ENCODE results near the gene LRRC41.
"Not testable (repeated sequence)": the region's sequence is repeated elsewhere in the genome, so short reads cannot be mapped to it uniquely, and the experiment has no call there.

The LRRC41 gene

GRCh38 chr1:46246548-46247435 lies 56.6 kb downstream of the LRRC41 start:
- Histone ChIP-seq H3K79me2 (no peaks in the 10 kb centered on the region), H3K4me1 (peaks cover 2% of the 10 kb centered on the region), H2AFZ (peak overlapping the region; percentile 90), H3K4me2 (ENCODE audit: low read length) (peak overlapping the region; percentile 96), H3K9ac (no peak overlapping the region), H3K4me3 (ENCODE audit: low read depth, low read length) (peak overlapping the region; percentile 79), H3K9me3 (ENCODE audit: control insufficient read depth, low read length) (no peaks in the 10 kb centered on the region), H3K27ac (peak overlapping the region; percentile 56), H3K36me3 (ENCODE audit: control insufficient read depth, insufficient read depth, low read length) (no peaks in the 10 kb centered on the region), H3K27me3 (ENCODE audit: control insufficient read depth, insufficient read depth, low read length) (no peaks in the 10 kb centered on the region)
- no peak for TF ChIP-seq CTCF (IDR thresholded peaks at IDR 0.05)

- H3K9ac ChIP-seq; H3K36me3 ChIP-seq (ENCODE audit: control insufficient read depth, insufficient read depth, low read length); H3K9me3 ChIP-seq (ENCODE audit: control insufficient read depth, low read length); H3K4me2 ChIP-seq (ENCODE audit: low read length); H3K27me3 ChIP-seq (ENCODE audit: control insufficient read depth, insufficient read depth, low read length); H3K27ac ChIP-seq; H3K4me3 ChIP-seq (ENCODE audit: low read depth, low read length); H3K4me1 ChIP-seq; H3K79me2 ChIP-seq: not testable (repeated sequence)
- H2AFZ ChIP-seq: peak overlapping the region; percentile 90
Observed at GRCh38 chr1:46246136-46246535, 57.3 kb downstream of the LRRC41 start.

GRCh38 chr1:46244656-46245371 lies 58.6 kb downstream of the LRRC41 start:
- H3K4me3 ChIP-seq (ENCODE audit: low read depth, low read length): no peak overlapping the region
- no peak overlapping the region for H2AFZ ChIP-seq
- no peak overlapping the region for H3K4me2 ChIP-seq (ENCODE audit: low read length)
- no peak overlapping the region for H3K27ac ChIP-seq
- H3K9ac ChIP-seq: no peak overlapping the region
- peaks cover 2% of the 10 kb centered on the region for H3K4me1 ChIP-seq
- H3K36me3 ChIP-seq (ENCODE audit: control insufficient read depth, insufficient read depth, low read length): no peaks in the 10 kb centered on the region
- H3K79me2 ChIP-seq: no peaks in the 10 kb centered on the region
- H3K27me3 ChIP-seq (ENCODE audit: control insufficient read depth, insufficient read depth, low read length): no peaks in the 10 kb centered on the region
- no peaks in the 10 kb centered on the region for H3K9me3 ChIP-seq (ENCODE audit: control insufficient read depth, low read length)
- peak; percentile 23 for TF ChIP-seq CTCF (IDR thresholded peaks at IDR 0.05)

- H3K27ac ChIP-seq; H2AFZ ChIP-seq; H3K9ac ChIP-seq; H3K4me2 ChIP-seq (ENCODE audit: low read length); H3K4me3 ChIP-seq (ENCODE audit: low read depth, low read length); H3K9me3 ChIP-seq (ENCODE audit: control insufficient read depth, low read length); H3K27me3 ChIP-seq (ENCODE audit: control insufficient read depth, insufficient read depth, low read length); H3K4me1 ChIP-seq; H3K79me2 ChIP-seq; H3K36me3 ChIP-seq (ENCODE audit: control insufficient read depth, insufficient read depth, low read length): not testable (repeated sequence)
Observed at GRCh38 chr1:46243831-46244230, 59.6 kb downstream of the LRRC41 start.

- no peak for TF ChIP-seq CTCF (IDR thresholded peaks at IDR 0.05)
- H2AFZ ChIP-seq: no peak overlapping the region
Observed at GRCh38 chr1:46242918-46243317, 60.5 kb downstream of the LRRC41 start.

GRCh38 chr1:46241733-46242132 lies 61.7 kb downstream of the LRRC41 start:
- H3K27ac ChIP-seq; H3K36me3 ChIP-seq (ENCODE audit: control insufficient read depth, insufficient read depth, low read length); H3K27me3 ChIP-seq (ENCODE audit: control insufficient read depth, insufficient read depth, low read length); H3K9ac ChIP-seq; H3K4me2 ChIP-seq (ENCODE audit: low read length); H3K79me2 ChIP-seq; H3K4me3 ChIP-seq (ENCODE audit: low read depth, low read length); H2AFZ ChIP-seq; H3K9me3 ChIP-seq (ENCODE audit: control insufficient read depth, low read length); H3K4me1 ChIP-seq: not testable (repeated sequence)

More at GRCh38 chr1:46242918-46243317, 60.5 kb downstream of the LRRC41 start:
- H3K9ac ChIP-seq: no peak overlapping the region
- H3K27me3 ChIP-seq (ENCODE audit: control insufficient read depth, insufficient read depth, low read length): no peaks in the 10 kb centered on the region
- peaks cover under 1% of the 10 kb centered on the region for H3K4me1 ChIP-seq
- H3K4me2 ChIP-seq (ENCODE audit: low read length): no peak overlapping the region
- H3K36me3 ChIP-seq (ENCODE audit: control insufficient read depth, insufficient read depth, low read length): no peaks in the 10 kb centered on the region
- no peaks in the 10 kb centered on the region for H3K79me2 ChIP-seq
- H3K27ac ChIP-seq: no peak overlapping the region
- H3K4me3 ChIP-seq (ENCODE audit: low read depth, low read length): no peak overlapping the region
- no peaks in the 10 kb centered on the region for H3K9me3 ChIP-seq (ENCODE audit: control insufficient read depth, low read length)

GRCh38 chr1:46238865-46239264 lies 64.6 kb downstream of the LRRC41 start:
- H2AFZ ChIP-seq; H3K4me1 ChIP-seq; H3K27me3 ChIP-seq (ENCODE audit: control insufficient read depth, insufficient read depth, low read length): not testable (repeated sequence)

More at GRCh38 chr1:46238865-46239264, 64.6 kb downstream of the LRRC41 start:
- not testable (repeated sequence) for H3K9ac ChIP-seq; H3K9me3 ChIP-seq (ENCODE audit: control insufficient read depth, low read length); H3K36me3 ChIP-seq (ENCODE audit: control insufficient read depth, insufficient read depth, low read length); H3K27ac ChIP-seq; H3K4me3 ChIP-seq (ENCODE audit: low read depth, low read length); H3K4me2 ChIP-seq (ENCODE audit: low read length); H3K79me2 ChIP-seq
